Ovary (tissue), 9 donors: Measurements from ENCODE around the gene CELF3. TPM values are rescaled to one million over a fixed set of nuclear protein-coding genes. Genes with fewer than 3 reads are reported as not detected.

Experiments
- DNase-seq, 5 donors: peaks; one replicate each; pipeline ENCODE4 v3.0.0-alpha.2; 2019 to 2020
- H3K27ac ChIP-seq, 2 donors: fragments of 200-600 bp; one replicate each; pipeline versions ENCODE4 v1.5.1 to v1.8.0; 2019 to 2022
- H3K27me3 ChIP-seq: fragments of 200-600 bp; one replicate; pipeline ENCODE4 v1.8.0; 2022
- H3K36me3 ChIP-seq: fragments of 200-600 bp; sonication (generic); one replicate; pipeline ENCODE4 v1.5.1; 2019
- H3K4me1 ChIP-seq: one replicate; pipeline ENCODE4 v1.8.1; 2013; ENCODE audit warnings: mild to moderate bottlenecking, moderate library complexity; ENCODE audit not compliant: insufficient read depth
- H3K4me3 ChIP-seq: fragments of 200-600 bp; sonication (generic); one replicate; pipeline ENCODE4 v1.5.1; 2017
- H3K9me3 ChIP-seq, 2 donors: fragments of 200-600 bp in 1 of 2; sonication (generic) in 1 of 2; one replicate each; pipeline versions ENCODE4 v1.5.1 to v1.8.1; 2013 to 2019; ENCODE audit warnings: mild to moderate bottlenecking in 1 of 2, moderate library complexity in 1 of 2
- CTCF ChIP-seq, 3 donors: fragments of 450-650 bp in 2 of 3; fragments of 200-600 bp in 1 of 3; IDR thresholded peaks; one replicate each; pipeline versions ENCODE4 v1.5.1 to v1.8.0; 2016 to 2022; ENCODE audit warnings: antibody characterized with exemption in 3 of 3, mild to moderate bottlenecking in 1 of 3
- EP300 ChIP-seq: sonication (generic); formaldehyde crosslinking; IDR thresholded peaks from one replicate; pipeline ENCODE4 v1.6.1; 2017; ENCODE audit warnings: antibody characterized with exemption
- POLR2A ChIP-seq: fragments of 450-650 bp; IDR thresholded peaks from one replicate; pipeline ENCODE4 v1.6.1; 2017; ENCODE audit warnings: antibody characterized with exemption, mild to moderate bottlenecking, moderate library complexity
- WGBS, 3 donors: extraction: QIAGEN DNeasy Blood & Tissue Kit in 1 of 3; methylation state at CpG; one replicate each; pipeline versions ENCODE4 v1.1.5 to v1.1.7; 2013 to 2017; 5-methylcytosine and 5-hydroxymethylcytosine counted together
- intact Hi-C, 4 donors: fragments of 100-400 bp; cut with DNase I; formaldehyde crosslinking; loops; one replicate each; pipeline versions ENCODE4 v1.11.0 to v1.15.1; 2022 to 2023
- polyA plus RNA-seq, 2 donors: library from polyadenylated mRNA; stranded (reverse); fragments of 200-250 nt in 1 of 2; fragments of 350-450 nt in 1 of 2; fragmentation: Illumina TruSeq in 1 of 2; extraction: RNeasy Lipid Tissue Mini Kit (QIAGEN cat#74804) in 1 of 2; gene quantifications; one replicate each; pipeline ENCODE4 v1.2.3, GENCODE V29; 2013 to 2014
- total RNA-seq, 7 donors: library from RNA; depleted of rRNA in 2 of 7; stranded (reverse); fragments of >200 nt in 2 of 7; fragmentation: NEBNext Ultra II Directional in 3 of 7; extraction: Animal tissue kit (Norgen Biotek cat#: 25700) in 3 of 7; gene quantifications; one replicate each; pipeline versions ENCODE4 v1.1.0 to v1.2.4, GENCODE V29; 2016 to 2023
- donor health status: DM: no; HTN: no; CAD: no; lungs with moderate emphysema.
- donor health status: DM: no; HTN: no; CAD: no.
- donor health status: Bipolar disorder and iron deficiency.
- donor health status: DM: yes; HTN: yes; CAD: no.
- donor health status: DM: no; HTN: no; CAD: no.
- donor health status: DM: yes; HTN: yes; CAD: no.

The CELF3 gene
- total and polyA plus RNA-seq, 9 donors: 0.57 TPM; not detected in 8

- H3K9me3 ChIP-seq: no peaks in the 10 kb centered on the region
- no peaks in the 10 kb centered on the region for H3K36me3 ChIP-seq
- 74 to 91% (median 87%) methylated on average over 7 of the region's 7 CpGs for WGBS, 3 donors
- intact Hi-C loops: no loop called here
- no peak for DNase-seq
- TF ChIP-seq EP300: no peak
- no peak for TF ChIP-seq POLR2A
- TF ChIP-seq CTCF (IDR thresholded peaks at IDR 0.05): no peak
- H3K4me3 ChIP-seq: no peak overlapping the region
- H3K27me3 ChIP-seq: no peaks in the 10 kb centered on the region
- H3K4me1 ChIP-seq: peaks cover 2% of the 10 kb centered on the region
- H3K27ac ChIP-seq: no peak overlapping the region
Measured at GRCh38 chr1:151760597-151761385, 44.2 kb upstream of the CELF3 start.

- Histone ChIP-seq H3K27ac (no peak overlapping the region), H3K27me3 (no peaks in the 10 kb centered on the region), H3K9me3 (no peaks in the 10 kb centered on the region), H3K36me3 (no peaks in the 10 kb centered on the region), H3K4me1 (peaks cover 2% of the 10 kb centered on the region), H3K4me3 (no peak overlapping the region)
- intact Hi-C loops: no loop called here
- DNase-seq: no peak
- no peak for TF ChIP-seq POLR2A
Measured at GRCh38 chr1:151759241-151759640, 42.6 kb upstream of the CELF3 start.

GRCh38 chr1:151756291-151756690 lies 39.7 kb upstream of the CELF3 start:
- Histone ChIP-seq H3K36me3 (no peaks in the 10 kb centered on the region), H3K9me3 (no peaks in the 10 kb centered on the region), H3K27ac (no peak overlapping the region), H3K27me3 (no peaks in the 10 kb centered on the region), H3K4me1 (no peaks in the 10 kb centered on the region), H3K4me3 (no peak overlapping the region)
- WGBS, 3 donors: 60 to 70% (median 70%) methylated on average over 1 of the region's 1 CpG
- intact Hi-C loops: no loop called here
- no peak for DNase-seq
- TF ChIP-seq EP300 (no peak), POLR2A (no peak), CTCF (IDR thresholded peaks at IDR 0.05) (no peak)

GRCh38 chr1:151741516-151741915 lies 24.9 kb upstream of the CELF3 start:
- no peaks in the 10 kb centered on the region for H3K36me3 ChIP-seq
- no peak for TF ChIP-seq CTCF (IDR thresholded peaks at IDR 0.05)
- TF ChIP-seq EP300: no peak
- no peak for TF ChIP-seq POLR2A
- no peak overlapping the region for H3K4me3 ChIP-seq
- WGBS, 3 donors: 80 to 87% (median 87%) methylated on average over 4 of the region's 4 CpGs
- H3K4me1 ChIP-seq: no peaks in the 10 kb centered on the region
- H3K27me3 ChIP-seq: no peaks in the 10 kb centered on the region
- no peaks in the 10 kb centered on the region for H3K9me3 ChIP-seq
- intact Hi-C loops: no loop called here
- H3K27ac ChIP-seq: no peak overlapping the region
- no peak for DNase-seq

- no peaks in the 10 kb centered on the region for H3K27me3 ChIP-seq
- DNase-seq: no peak
- H3K27ac ChIP-seq: no peak overlapping the region
- H3K36me3 ChIP-seq: no peaks in the 10 kb centered on the region
- intact Hi-C loops: loop anchor here (5.0 to 10.0 kb wide), 4 partner anchors 145 to 295 kb away; no protein-coding TSS in a partner anchor
- H3K4me1 ChIP-seq: no peaks in the 10 kb centered on the region
- H3K9me3 ChIP-seq: no peaks in the 10 kb centered on the region
- 54 to 68% (median 63%) methylated on average over 3 of the region's 3 CpGs for WGBS, 3 donors
- no peak overlapping the region for H3K4me3 ChIP-seq
- TF ChIP-seq EP300: no peak
- no peak for TF ChIP-seq POLR2A
- no peak for TF ChIP-seq CTCF (IDR thresholded peaks at IDR 0.05)
Measured at GRCh38 chr1:151739590-151740355, 23.2 kb upstream of the CELF3 start.
